Endothelial cell of umbilical vein (primary cell): Measurements from ENCODE around the gene SLFN5. TPM values are rescaled to one million over a fixed set of nuclear protein-coding genes. Genes with fewer than 3 reads are reported as not detected.
"Not testable (repeated sequence)": the region's sequence is repeated elsewhere in the genome, so short reads cannot be mapped to it uniquely, and the experiment has no call there.

Source experiments
- BruUV-seq: library from RNA; stranded (reverse); fragments of 400-500 nt; replicated peaks from 2 replicates; lab custom pipeline; 2021; lab: Mats Ljungman, UMichigan
- CTCF ChIA-PET: fragments of 300-600, 350-600 bp; sonication (Branson Sonifier 250); formaldehyde crosslinking; loops from one replicate; lab custom pipeline; 2021; ENCODE audit warnings: antibody characterized with exemption, inconsistent platforms; lab: Charles Lee
- POLR2A ChIA-PET: fragments of 300-600, 350-600 bp; sonication (Branson Sonifier 250); formaldehyde crosslinking; loops from one replicate; lab custom pipeline; 2021; ENCODE audit warnings: antibody characterized with exemption, inconsistent platforms; lab: Charles Lee
- DNase-seq: peaks from one replicate; pipeline ENCODE4 v3.0.0-alpha.2; 2011; ENCODE audit warnings: low read depth, low spot score
- FAIRE-seq: peaks from 2 replicates; lab custom pipeline; 2011; peaks lifted over from hg19 to GRCh38; lab: Jason Lieb, UNC
- H2AFZ ChIP-seq: 2 replicates; pipeline ENCODE4 v1.6.0; 2012; ENCODE audit warnings: low read depth, low read length, control low read depth, inconsistent platforms
- H3K27ac ChIP-seq: 2 replicates; pipeline ENCODE4 v1.5.1; 2011; ENCODE audit warnings: low read depth, mild to moderate bottlenecking, control low read depth, low read length, moderate library complexity; ENCODE audit not compliant: insufficient read depth
- H3K27me3 ChIP-seq, 2 experiments: 2 replicates each; pipeline versions ENCODE4 v1.6.0 to v1.6.1; 2011; ENCODE audit warnings: low read length in 2 of 2, mixed read lengths in 1 of 2; ENCODE audit not compliant: control insufficient read depth in 2 of 2, insufficient read depth in 2 of 2
- H3K36me3 ChIP-seq, 2 experiments: 2 replicates in 1 of 2; 3 replicates in 1 of 2; pipeline ENCODE4 v1.5.1; 2011; ENCODE audit warnings: low read length in 2 of 2, mild to moderate bottlenecking in 1 of 2, moderate library complexity in 1 of 2; ENCODE audit not compliant: control insufficient read depth in 2 of 2, insufficient read depth in 2 of 2; ENCODE audit errors: extremely low read depth in 1 of 2
- H3K4me1 ChIP-seq: 3 replicates; pipeline ENCODE4 v1.5.1; 2011; ENCODE audit warnings: mild to moderate bottlenecking, low read length; ENCODE audit not compliant: control insufficient read depth, insufficient read depth; ENCODE audit errors: extremely low read depth
- H3K4me2 ChIP-seq: 2 replicates; pipeline ENCODE4 v1.6.1; 2011; ENCODE audit warnings: low read length, control low read depth, mixed read lengths; ENCODE audit not compliant: insufficient read depth
- H3K4me3 ChIP-seq, 3 experiments: fragments of 200-600 bp in 1 of 3; sonication (generic), shearing (Covaris generic) in 1 of 3; replicated peaks in 1 of 3; 2 replicates each; pipeline ENCODE4 v1.5.1; 2011 to 2016; ENCODE audit warnings: control low read depth in 3 of 3, low read length in 3 of 3, mild to moderate bottlenecking in 2 of 3, inconsistent platforms in 1 of 3, low read depth in 1 of 3, moderate library complexity in 1 of 3; ENCODE audit not compliant: insufficient read depth in 1 of 3
- H3K79me2 ChIP-seq: 2 replicates; pipeline ENCODE4 v1.6.0; 2012; ENCODE audit warnings: low read length, inconsistent platforms; ENCODE audit not compliant: control insufficient read depth, insufficient read depth
- H3K9ac ChIP-seq: replicated peaks from 2 replicates; pipeline ENCODE3; 2011; ENCODE audit warnings: low read length, control low read depth; ENCODE audit not compliant: insufficient read depth; ENCODE audit errors: extremely low read depth
- H3K9me1 ChIP-seq: replicated peaks from 3 replicates; pipeline ENCODE4 v1.6.0; 2011; ENCODE audit warnings: mild to moderate bottlenecking, low read length; ENCODE audit not compliant: control insufficient read depth, insufficient read depth; ENCODE audit errors: extremely low read depth
- H3K9me3 ChIP-seq: replicated peaks from 2 replicates; pipeline ENCODE4 v1.5.1; 2012; ENCODE audit warnings: low read length, inconsistent platforms; ENCODE audit not compliant: control insufficient read depth, insufficient read depth
- H4K20me1 ChIP-seq: replicated peaks from 2 replicates; pipeline ENCODE3; 2011; ENCODE audit warnings: mild to moderate bottlenecking, low read length; ENCODE audit not compliant: control insufficient read depth, insufficient read depth; ENCODE audit errors: extremely low read depth
- EZH2 ChIP-seq: IDR thresholded peaks from 2 replicates; pipeline ENCODE4 v1.6.1; 2012; ENCODE audit warnings: borderline replicate concordance, low read depth, mild to moderate bottlenecking, moderate library complexity, low read length, inconsistent platforms; ENCODE audit not compliant: severe bottlenecking
- FOS ChIP-seq: IDR thresholded peaks from 2 replicates; pipeline ENCODE4 v1.6.1; 2011; ENCODE audit warnings: mild to moderate bottlenecking, low read length, moderate library complexity, borderline replicate concordance; ENCODE audit not compliant: insufficient read depth
- GATA2 ChIP-seq: IDR thresholded peaks from 2 replicates; pipeline ENCODE4 v1.7.0; 2011; ENCODE audit warnings: low read depth, mild to moderate bottlenecking, moderate library complexity, mixed read lengths, low read length; ENCODE audit not compliant: insufficient read length, insufficient read depth
- JUN ChIP-seq: IDR thresholded peaks from 2 replicates; pipeline ENCODE4 v1.6.1; 2011; ENCODE audit warnings: borderline replicate concordance, low read depth; ENCODE audit not compliant: insufficient read length, insufficient read depth
- MYC ChIP-seq: IDR thresholded peaks from one replicate; pipeline ENCODE4 v1.6.1; 2011; ENCODE audit warnings: mild to moderate bottlenecking, low read depth, low read length
- POLR2A ChIP-seq: IDR thresholded peaks from 2 replicates; pipeline ENCODE4 v1.6.1; 2012; ENCODE audit warnings: low read depth, mild to moderate bottlenecking, control low read depth, low read length
- POLR2AphosphoS5 ChIP-seq: IDR thresholded peaks from 2 replicates; pipeline ENCODE4 v1.6.1; 2012; ENCODE audit warnings: low read depth, mild to moderate bottlenecking, control low read depth, low read length, moderate library complexity; ENCODE audit not compliant: insufficient read depth
- dilution Hi-C: fragments of 300-500 bp; cut with MboI; formaldehyde crosslinking; loops from one replicate; pipeline ENCODE4 v1.15.0; 2019; ENCODE audit warnings: low sequenced_read_pairs; ENCODE audit not compliant: extremely low pct_ligation_motif_present
- intact Hi-C: fragments of 100-400 bp; cut with micrococcal nuclease; formaldehyde crosslinking; loops from one replicate; pipeline ENCODE4 v1.10.0; 2022
- polyA plus RNA-seq, 4 experiments: library from polyadenylated mRNA; depleted of rRNA in 3 of 4; stranded (reverse) in 3 of 4; unstranded in 1 of 4; fragments of >200 nt; gene quantifications; 2 replicates each; pipeline versions ENCODE4 v1.2.1 to v1.2.3, GENCODE V29; 2011 to 2012; ENCODE audit warnings: missing spikeins in 1 of 4
- total RNA-seq: library from RNA; stranded (reverse); gene quantifications from 2 replicates; pipeline ENCODE4 v1.2.3, GENCODE V29; 2021
- TF ChIP-seq, protein P1 (sequence below), 2 donors: IDR thresholded peaks; 1 replicate in 1 of 2; 2 replicates in 1 of 2; pipeline ENCODE4 v1.5.1; 2011; ENCODE audit warnings: low read length in 2 of 2, mild to moderate bottlenecking in 2 of 2, moderate library complexity in 2 of 2, control low read depth in 1 of 2, inconsistent platforms in 1 of 2, low read depth in 1 of 2; ENCODE audit not compliant: insufficient read depth in 1 of 2; ENCODE audit errors: extremely low read depth in 1 of 2
- TF ChIP-seq, protein P2 (sequence below): IDR thresholded peaks from 2 replicates; pipeline ENCODE4 v1.6.1; 2011; ENCODE audit not compliant: insufficient read depth, insufficient read length

SLFN5 gene
- total and polyA plus RNA-seq, 2 donors (not counting 3 experiments of a cell fraction or from before 2014, with no cell fraction given) = 4.5 to 24.2 TPM

DNA sequence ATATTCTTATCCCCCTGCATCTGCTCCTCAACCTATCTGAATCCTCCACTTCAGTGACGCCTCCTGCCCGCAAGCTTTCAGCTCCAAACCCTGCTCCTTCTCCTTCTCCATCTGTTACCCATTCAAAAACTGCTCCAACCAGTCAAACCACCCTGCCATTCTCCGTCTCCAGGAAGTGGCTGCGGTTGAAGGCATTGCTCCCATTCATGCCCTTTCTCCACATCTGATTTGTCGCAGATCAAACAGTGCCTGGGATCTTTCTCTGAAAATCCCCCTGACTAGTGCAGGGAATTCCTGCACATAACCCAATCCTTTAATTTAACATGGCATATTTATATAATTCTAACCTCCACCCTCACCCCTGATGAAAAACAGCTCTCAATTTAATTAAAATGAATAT is 56.3 kb downstream of the SLFN5 start:
- CTCF ChIA-PET = no interaction called here
- no peak for DNase-seq
- TF ChIP-seq, protein P1, sequence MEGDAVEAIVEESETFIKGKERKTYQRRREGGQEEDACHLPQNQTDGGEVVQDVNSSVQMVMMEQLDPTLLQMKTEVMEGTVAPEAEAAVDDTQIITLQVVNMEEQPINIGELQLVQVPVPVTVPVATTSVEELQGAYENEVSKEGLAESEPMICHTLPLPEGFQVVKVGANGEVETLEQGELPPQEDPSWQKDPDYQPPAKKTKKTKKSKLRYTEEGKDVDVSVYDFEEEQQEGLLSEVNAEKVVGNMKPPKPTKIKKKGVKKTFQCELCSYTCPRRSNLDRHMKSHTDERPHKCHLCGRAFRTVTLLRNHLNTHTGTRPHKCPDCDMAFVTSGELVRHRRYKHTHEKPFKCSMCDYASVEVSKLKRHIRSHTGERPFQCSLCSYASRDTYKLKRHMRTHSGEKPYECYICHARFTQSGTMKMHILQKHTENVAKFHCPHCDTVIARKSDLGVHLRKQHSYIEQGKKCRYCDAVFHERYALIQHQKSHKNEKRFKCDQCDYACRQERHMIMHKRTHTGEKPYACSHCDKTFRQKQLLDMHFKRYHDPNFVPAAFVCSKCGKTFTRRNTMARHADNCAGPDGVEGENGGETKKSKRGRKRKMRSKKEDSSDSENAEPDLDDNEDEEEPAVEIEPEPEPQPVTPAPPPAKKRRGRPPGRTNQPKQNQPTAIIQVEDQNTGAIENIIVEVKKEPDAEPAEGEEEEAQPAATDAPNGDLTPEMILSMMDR (IDR thresholded peaks at IDR 0.05; ENCODE audit: extremely low read depth in 1 of 2, insufficient read depth in 1 of 2, low read depth in 1 of 2, low read length in 2 of 2) = no peak
- TF ChIP-seq EZH2 (no peak), POLR2AphosphoS5 (no peak), JUN (no peak), POLR2A (no peak), FOS (no peak), GATA2 (no peak), MYC (no peak)
- TF ChIP-seq, protein P2, sequence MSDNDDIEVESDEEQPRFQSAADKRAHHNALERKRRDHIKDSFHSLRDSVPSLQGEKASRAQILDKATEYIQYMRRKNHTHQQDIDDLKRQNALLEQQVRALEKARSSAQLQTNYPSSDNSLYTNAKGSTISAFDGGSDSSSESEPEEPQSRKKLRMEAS = no peak
- Histone ChIP-seq H3K4me1 (peaks cover 13% of the 10 kb centered on the region), H3K4me2 (no peak overlapping the region), H3K27ac (no peak overlapping the region), H3K9ac (no peak overlapping the region), H3K4me3 (no peak overlapping the region), H4K20me1 (no peaks in the 10 kb centered on the region), H3K79me2 (no peaks in the 10 kb centered on the region), H2AFZ (no peak overlapping the region), H3K36me3 (no peaks in the 10 kb centered on the region), H3K9me3 (no peaks in the 10 kb centered on the region), H3K27me3 (no peaks in the 10 kb centered on the region), H3K9me1 (no peaks in the 10 kb centered on the region)
- POLR2A ChIA-PET = no interaction called here
- intact Hi-C loops (no loop called here), dilution Hi-C loops (no loop called here)
- no TSS peak for BruUV-seq
- FAIRE-seq = no peak

DNA sequence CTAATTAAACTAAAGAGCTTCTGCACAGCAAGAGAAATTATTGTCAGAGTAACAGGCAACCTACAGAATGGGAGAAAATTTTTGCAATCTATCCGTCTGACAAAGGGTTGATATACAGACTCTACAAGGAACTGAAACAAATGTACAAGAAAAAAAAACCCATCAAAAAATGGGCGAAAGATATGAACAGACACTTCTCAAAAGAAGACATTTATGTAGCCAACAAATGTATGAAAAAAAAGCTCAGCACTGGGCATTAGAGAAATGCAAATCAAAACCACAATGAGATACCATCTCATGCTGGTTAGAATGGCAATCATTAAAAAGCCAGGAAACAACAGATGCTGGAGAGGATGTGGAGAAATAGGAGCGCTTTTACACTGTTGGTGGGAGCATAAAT is 66.5 kb downstream of the SLFN5 start:
- H3K36me3 ChIP-seq, POLR2A ChIA-PET, H3K9me3 ChIP-seq, H2AFZ ChIP-seq, H3K27me3 ChIP-seq, H3K9me1 ChIP-seq, DNase-seq, CTCF ChIA-PET, H3K4me3 ChIP-seq, H3K79me2 ChIP-seq, intact Hi-C loops, BruUV-seq, H4K20me1 ChIP-seq, H3K4me1 ChIP-seq, H3K27ac ChIP-seq, H3K9ac ChIP-seq, H3K4me2 ChIP-seq, FAIRE-seq: not testable (repeated sequence)
- dilution Hi-C loops = loop anchor here (25.0 kb wide), 1 partner anchor 228 kb away; the partner anchor contains the start of gene SLFN12L
